ENCODE measurements around the gene FAM53B.

DNA sequence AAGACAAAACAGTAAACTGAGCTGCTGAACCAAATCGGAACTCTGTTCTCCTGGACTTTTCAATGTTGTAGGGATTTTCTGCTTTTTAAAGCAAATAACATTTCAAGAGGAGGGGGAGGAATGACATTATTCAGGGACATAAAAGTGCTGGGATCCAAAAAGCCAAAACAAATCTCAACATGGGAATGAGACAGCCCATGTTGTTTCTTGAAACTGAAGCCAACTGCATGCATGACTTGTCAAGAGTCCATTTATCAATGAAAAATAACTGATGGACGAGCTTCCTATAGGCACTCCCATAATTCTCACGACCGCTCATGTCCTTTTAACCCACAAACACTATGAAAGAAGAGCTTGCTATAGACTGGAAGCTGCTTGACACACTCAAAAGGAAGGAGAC is 27.8 kb downstream of the FAM53B start:
- TF ChIP-seq CTCF (IDR thresholded peaks at IDR 0.05) (no peak), POLR2A (IDR thresholded peaks at IDR 0.05) (no peak), EP300 (IDR thresholded peaks at IDR 0.05) (no peak), POLR2AphosphoS5 (IDR thresholded peaks at IDR 0.05) (no peak)
